GM12874 (cell line): ENCODE measurements around the gene APC2.

Source experiments
- TF ChIP-seq, protein P1 (sequence below): IDR thresholded peaks from 2 replicates; pipeline ENCODE4 v1.5.1; 2011; ENCODE audit warnings: low read depth, mild to moderate bottlenecking, control low read depth, low read length, moderate library complexity; ENCODE audit not compliant: insufficient read depth

Gene APC2

DNA sequence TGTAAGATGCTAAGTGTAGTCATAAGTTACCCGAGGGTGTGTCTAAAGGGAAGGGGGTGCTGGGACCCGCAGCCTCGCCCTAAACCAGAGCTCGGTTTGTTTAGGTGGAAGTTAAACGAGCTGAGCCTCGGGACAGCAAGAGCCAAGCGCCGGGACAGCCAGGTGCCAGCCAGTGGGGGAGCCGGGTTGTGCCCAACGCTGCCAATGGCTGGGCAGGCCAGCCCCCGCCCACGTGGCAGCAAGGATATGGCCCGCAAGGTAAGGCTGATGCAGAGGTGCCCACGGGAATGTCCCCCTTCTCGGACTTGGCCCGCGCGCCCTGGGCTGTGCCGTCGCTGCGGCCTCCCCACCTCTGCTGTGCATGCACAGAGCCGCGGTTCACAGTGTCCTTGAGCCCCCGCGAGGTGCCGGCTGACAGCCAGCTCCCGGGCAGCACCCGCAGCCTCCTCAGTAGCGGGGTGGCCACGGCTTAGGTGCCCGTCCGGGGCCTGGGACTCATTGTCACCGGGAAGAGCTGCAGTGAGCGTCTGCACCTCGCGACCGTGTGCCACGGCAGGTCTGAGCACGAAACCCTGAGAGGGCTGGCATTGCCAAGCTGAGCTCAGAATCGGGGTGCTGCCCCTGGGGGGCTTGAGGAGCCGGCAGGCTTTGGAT is 21.1 kb upstream of the APC2 start:
- TF ChIP-seq, protein P1, sequence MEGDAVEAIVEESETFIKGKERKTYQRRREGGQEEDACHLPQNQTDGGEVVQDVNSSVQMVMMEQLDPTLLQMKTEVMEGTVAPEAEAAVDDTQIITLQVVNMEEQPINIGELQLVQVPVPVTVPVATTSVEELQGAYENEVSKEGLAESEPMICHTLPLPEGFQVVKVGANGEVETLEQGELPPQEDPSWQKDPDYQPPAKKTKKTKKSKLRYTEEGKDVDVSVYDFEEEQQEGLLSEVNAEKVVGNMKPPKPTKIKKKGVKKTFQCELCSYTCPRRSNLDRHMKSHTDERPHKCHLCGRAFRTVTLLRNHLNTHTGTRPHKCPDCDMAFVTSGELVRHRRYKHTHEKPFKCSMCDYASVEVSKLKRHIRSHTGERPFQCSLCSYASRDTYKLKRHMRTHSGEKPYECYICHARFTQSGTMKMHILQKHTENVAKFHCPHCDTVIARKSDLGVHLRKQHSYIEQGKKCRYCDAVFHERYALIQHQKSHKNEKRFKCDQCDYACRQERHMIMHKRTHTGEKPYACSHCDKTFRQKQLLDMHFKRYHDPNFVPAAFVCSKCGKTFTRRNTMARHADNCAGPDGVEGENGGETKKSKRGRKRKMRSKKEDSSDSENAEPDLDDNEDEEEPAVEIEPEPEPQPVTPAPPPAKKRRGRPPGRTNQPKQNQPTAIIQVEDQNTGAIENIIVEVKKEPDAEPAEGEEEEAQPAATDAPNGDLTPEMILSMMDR: no peak

DNA sequence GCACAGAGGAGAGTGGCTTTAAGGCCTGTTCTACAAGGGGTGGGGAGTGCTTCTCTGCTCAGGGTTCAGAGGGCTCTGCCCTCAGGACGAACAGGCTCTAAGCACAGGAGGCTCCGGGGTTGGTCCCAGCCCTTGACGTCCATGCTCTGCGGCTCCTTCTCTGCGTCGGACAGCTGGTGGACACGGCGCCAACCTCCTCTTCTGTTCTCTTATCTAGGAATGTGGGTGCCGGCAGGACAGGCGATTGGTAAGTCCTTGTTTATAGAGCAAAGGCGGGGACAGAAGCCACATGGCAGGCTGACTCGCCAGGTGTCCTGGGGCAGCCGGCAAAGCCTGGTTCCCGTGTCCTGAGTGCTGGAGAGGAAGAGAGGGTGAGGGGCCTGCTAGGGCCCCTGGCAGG is 20.2 kb upstream of the APC2 start:
- TF ChIP-seq, protein P1: no peak

DNA sequence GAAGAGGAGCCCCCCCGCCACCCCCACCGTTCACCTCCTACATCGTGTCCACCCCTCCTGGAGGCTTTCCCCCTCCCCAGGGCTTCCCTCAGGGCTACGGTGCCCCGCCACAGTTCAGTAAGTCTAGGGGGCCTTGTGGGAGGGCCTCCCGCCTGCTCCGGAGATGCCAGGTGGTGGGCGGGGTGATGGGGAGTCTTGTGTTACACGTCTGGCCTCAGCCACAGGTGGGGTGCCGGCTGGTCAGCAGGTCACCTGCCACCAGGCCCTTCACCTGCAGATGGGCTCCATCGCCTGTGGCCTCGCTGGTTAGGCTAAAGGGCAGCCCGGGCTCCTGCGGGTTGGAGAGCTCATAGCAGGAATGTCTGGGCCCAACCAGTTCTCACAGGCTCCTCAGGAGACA is 19.7 kb upstream of the APC2 start:
- TF ChIP-seq, protein P1: no peak

DNA sequence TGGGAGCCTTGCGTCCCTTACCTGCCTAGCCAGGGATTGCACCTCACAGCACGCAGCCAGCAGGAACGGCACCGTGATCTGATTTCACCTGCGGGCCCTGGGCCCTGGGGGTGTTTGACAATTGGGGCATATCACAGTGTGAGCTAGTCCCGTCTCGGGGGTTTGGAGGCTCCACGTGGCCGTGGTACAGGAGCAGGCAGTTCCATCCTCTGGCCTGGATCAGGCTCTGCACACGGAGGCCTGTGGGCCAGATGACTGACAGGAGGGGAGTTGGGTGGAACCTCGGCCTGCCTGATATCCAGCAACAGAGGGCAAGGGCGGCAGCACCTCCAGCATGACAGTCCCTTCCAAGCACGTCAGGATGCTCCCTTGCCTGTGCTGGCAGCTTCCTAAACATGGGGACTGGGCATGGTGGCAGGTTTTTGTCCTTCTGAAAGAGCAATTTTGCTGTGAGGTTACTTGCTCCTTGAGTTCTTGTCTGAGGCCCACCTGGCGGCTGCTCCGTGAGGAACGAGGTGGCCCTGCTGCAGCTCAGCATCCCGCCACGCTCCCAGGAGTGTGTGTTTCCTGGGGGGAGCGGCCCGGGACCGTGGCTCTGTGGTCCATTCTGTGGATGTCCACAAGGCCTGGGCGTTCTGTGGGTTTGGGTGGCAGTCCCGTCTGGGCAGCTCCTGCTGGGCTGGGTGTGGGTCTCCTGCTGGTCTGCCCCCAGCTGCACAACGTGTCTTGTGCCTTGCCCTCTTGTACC is 18.0 kb upstream of the APC2 start:
- TF ChIP-seq, protein P1: no peak

DNA sequence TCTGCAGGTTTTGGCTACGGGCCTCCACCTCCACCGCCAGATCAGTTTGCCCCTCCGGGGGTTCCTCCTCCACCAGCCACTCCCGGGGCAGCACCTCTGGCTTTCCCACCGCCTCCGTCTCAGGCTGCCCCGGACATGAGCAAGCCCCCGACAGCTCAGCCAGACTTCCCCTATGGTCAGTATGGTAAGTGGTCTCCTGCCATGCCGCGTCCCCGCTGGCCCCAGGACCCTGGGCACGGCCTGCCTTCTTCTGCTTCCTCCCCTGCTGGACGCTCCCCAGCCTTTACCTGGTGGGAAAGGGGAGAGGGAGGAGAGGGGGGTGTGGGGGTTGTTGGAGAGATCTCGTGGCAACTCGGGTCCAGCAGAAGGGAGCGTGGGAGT is 17.4 kb upstream of the APC2 start:
- TF ChIP-seq, protein P1: no peak

DNA sequence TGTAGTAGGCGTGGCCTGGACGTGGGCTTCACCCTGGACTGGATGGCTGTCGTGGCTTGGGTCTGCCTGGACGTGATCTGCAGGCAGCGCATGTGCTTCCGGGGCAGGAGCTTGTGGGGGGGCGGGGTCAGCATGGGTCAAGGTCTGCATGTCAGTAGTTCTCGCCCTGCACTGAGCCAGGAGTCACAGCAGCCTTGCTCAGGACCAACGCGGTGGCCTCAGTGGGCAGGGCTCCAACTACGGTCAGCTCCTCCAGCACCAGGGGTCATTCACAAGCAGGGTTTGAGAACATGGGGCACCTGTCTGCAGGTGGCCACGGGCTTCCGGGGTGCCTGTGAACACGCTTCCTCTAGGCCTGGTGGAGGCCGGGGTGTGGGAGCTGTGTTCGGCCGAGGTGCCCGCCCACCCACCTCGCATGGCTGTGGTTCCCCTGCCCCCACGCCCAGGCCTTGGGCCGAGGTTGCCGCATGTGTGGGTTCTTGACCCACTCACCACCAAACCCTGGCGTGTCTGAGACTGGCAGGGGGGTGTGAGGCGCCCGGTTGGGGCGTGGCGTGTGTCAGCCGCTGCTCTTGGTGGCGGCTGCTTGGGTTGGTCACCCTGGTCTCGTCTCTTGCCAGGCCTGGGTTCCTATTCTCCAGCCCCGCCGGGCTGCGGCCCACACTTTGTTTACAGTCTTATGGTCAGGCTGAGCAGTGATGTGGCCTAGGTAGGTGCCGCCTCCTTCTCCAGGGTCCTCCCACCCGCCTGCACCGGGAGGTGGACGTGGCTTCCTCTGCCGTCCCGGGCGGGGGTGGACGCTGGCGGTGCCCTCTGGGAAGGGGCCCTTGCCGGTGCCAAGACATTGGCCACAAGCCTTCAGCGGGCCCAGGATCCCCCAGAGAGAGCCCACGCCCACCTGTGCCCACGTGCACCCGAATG is 16.5 kb upstream of the APC2 start:
- TF ChIP-seq, protein P1: no peak

DNA sequence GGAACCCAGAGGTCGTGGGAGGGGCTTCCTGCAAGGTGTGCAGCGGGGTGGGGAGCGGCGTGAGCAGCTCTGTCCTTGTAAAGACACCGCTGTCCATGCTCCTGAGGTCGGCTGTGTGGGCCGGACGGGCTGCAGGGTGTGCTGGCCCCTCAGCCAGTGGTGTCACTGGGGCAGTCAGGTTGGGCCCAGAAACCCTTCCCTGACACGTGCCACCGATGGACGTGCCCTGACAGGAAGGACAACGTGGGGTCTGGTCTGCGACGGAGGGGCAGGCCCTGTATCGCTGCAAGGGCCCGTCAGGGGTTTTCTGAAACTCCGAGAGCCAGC is 15.9 kb upstream of the APC2 start:
- TF ChIP-seq, protein P1: no peak
